Activated naive CD4-positive, alpha-beta T cell treated with anti-CD3 and anti-CD28 coated beads, Interleukin-2, amount 50 U/mL, for 24 hours (primary cell): ENCODE measurements around the gene DPP6.

Source experiments
- H3K27ac Mint-ChIP-seq: one replicate; pipeline ENCODE4 v1.8.0; 2021; ENCODE audit warnings: mild to moderate bottlenecking, mixed read lengths
- H3K27me3 Mint-ChIP-seq: one replicate; pipeline ENCODE4 v1.8.0; 2021; ENCODE audit warnings: mixed read lengths
- H3K36me3 Mint-ChIP-seq: one replicate; pipeline ENCODE4 v1.8.0; 2021; ENCODE audit warnings: mixed read lengths
- H3K4me1 Mint-ChIP-seq: one replicate; pipeline ENCODE4 v1.8.0; 2021; ENCODE audit warnings: mixed read lengths
- H3K4me3 Mint-ChIP-seq: one replicate; pipeline ENCODE4 v1.8.0; 2021; ENCODE audit warnings: mild to moderate bottlenecking, mixed read lengths
- H3K9me3 Mint-ChIP-seq: one replicate; pipeline ENCODE4 v1.8.0; 2021; ENCODE audit warnings: mixed read lengths

DPP6 gene

GRCh38 chr7:154902600-154903082, 850.4 kb downstream of the DPP6 start:
- H3K4me3 Mint-ChIP-seq: no peak overlapping the region
- no peak overlapping the region for H3K27ac Mint-ChIP-seq
- no peaks in the 10 kb centered on the region for H3K4me1 Mint-ChIP-seq
- no peaks in the 10 kb centered on the region for H3K36me3 Mint-ChIP-seq
- H3K27me3 Mint-ChIP-seq: no peaks in the 10 kb centered on the region
- H3K9me3 Mint-ChIP-seq: no peaks in the 10 kb centered on the region

GRCh38 chr7:154903083-154903731, 851.0 kb downstream of the DPP6 start:
- Mint-ChIP-seq H3K27me3 (peaks cover 2% of the 10 kb centered on the region), H3K4me3 (no peak overlapping the region), H3K9me3 (no peaks in the 10 kb centered on the region), H3K27ac (no peak overlapping the region), H3K4me1 (no peaks in the 10 kb centered on the region), H3K36me3 (no peaks in the 10 kb centered on the region)

GRCh38 chr7:154905146-154905545, 852.9 kb downstream of the DPP6 start:
- no peaks in the 10 kb centered on the region for H3K9me3 Mint-ChIP-seq
- no peak overlapping the region for H3K27ac Mint-ChIP-seq
- no peaks in the 10 kb centered on the region for H3K4me1 Mint-ChIP-seq
- peaks cover 4% of the 10 kb centered on the region for H3K27me3 Mint-ChIP-seq
- no peaks in the 10 kb centered on the region for H3K36me3 Mint-ChIP-seq
- H3K4me3 Mint-ChIP-seq: no peak overlapping the region

GRCh38 chr7:154905615-154906014, 853.4 kb downstream of the DPP6 start:
- peaks cover 4% of the 10 kb centered on the region for H3K27me3 Mint-ChIP-seq
- no peaks in the 10 kb centered on the region for H3K9me3 Mint-ChIP-seq
- no peaks in the 10 kb centered on the region for H3K36me3 Mint-ChIP-seq
- H3K27ac Mint-ChIP-seq: no peak overlapping the region
- H3K4me1 Mint-ChIP-seq: no peaks in the 10 kb centered on the region
- H3K4me3 Mint-ChIP-seq: no peak overlapping the region

GRCh38 chr7:154906201-154906600, 854.0 kb downstream of the DPP6 start:
- Mint-ChIP-seq H3K4me3 (no peak overlapping the region), H3K4me1 (no peaks in the 10 kb centered on the region), H3K27me3 (peaks cover 4% of the 10 kb centered on the region), H3K27ac (no peak overlapping the region), H3K9me3 (no peaks in the 10 kb centered on the region), H3K36me3 (no peaks in the 10 kb centered on the region)

GRCh38 chr7:154906736-154907355, 854.6 kb downstream of the DPP6 start:
- Mint-ChIP-seq H3K9me3 (no peaks in the 10 kb centered on the region), H3K4me3 (no peak overlapping the region), H3K36me3 (no peaks in the 10 kb centered on the region), H3K27ac (no peak overlapping the region), H3K4me1 (no peaks in the 10 kb centered on the region), H3K27me3 (peaks cover 4% of the 10 kb centered on the region)

- Mint-ChIP-seq H3K27ac (no peak overlapping the region), H3K27me3 (peaks cover 4% of the 10 kb centered on the region), H3K4me1 (no peaks in the 10 kb centered on the region), H3K4me3 (no peak overlapping the region), H3K36me3 (no peaks in the 10 kb centered on the region), H3K9me3 (no peaks in the 10 kb centered on the region)
Measured at GRCh38 chr7:154907651-154908620, 855.7 kb downstream of the DPP6 start.

GRCh38 chr7:154909241-154910105, 857.3 kb downstream of the DPP6 start:
- Mint-ChIP-seq H3K4me3 (no peak overlapping the region), H3K27ac (no peak overlapping the region), H3K9me3 (no peaks in the 10 kb centered on the region), H3K36me3 (no peaks in the 10 kb centered on the region), H3K4me1 (peaks cover 4% of the 10 kb centered on the region), H3K27me3 (peaks cover 7% of the 10 kb centered on the region)

GRCh38 chr7:154910125-154910524, 857.9 kb downstream of the DPP6 start:
- H3K9me3 Mint-ChIP-seq: no peaks in the 10 kb centered on the region
- H3K4me1 Mint-ChIP-seq: peaks cover 4% of the 10 kb centered on the region
- H3K27me3 Mint-ChIP-seq: peaks cover 9% of the 10 kb centered on the region
- H3K4me3 Mint-ChIP-seq: no peak overlapping the region
- no peak overlapping the region for H3K27ac Mint-ChIP-seq
- no peaks in the 10 kb centered on the region for H3K36me3 Mint-ChIP-seq

GRCh38 chr7:154910977-154911376, 858.8 kb downstream of the DPP6 start:
- Mint-ChIP-seq H3K4me1 (peaks cover 4% of the 10 kb centered on the region), H3K9me3 (no peaks in the 10 kb centered on the region), H3K36me3 (no peaks in the 10 kb centered on the region), H3K4me3 (no peak overlapping the region), H3K27me3 (peaks cover 11% of the 10 kb centered on the region), H3K27ac (no peak overlapping the region)

GRCh38 chr7:154911411-154911810, 859.2 kb downstream of the DPP6 start:
- Mint-ChIP-seq H3K4me1 (peaks cover 4% of the 10 kb centered on the region), H3K4me3 (no peak overlapping the region), H3K36me3 (no peaks in the 10 kb centered on the region), H3K27ac (no peak overlapping the region), H3K27me3 (peaks cover 11% of the 10 kb centered on the region), H3K9me3 (no peaks in the 10 kb centered on the region)

- Mint-ChIP-seq H3K36me3 (no peaks in the 10 kb centered on the region), H3K27me3 (peaks cover 12% of the 10 kb centered on the region), H3K4me1 (peaks cover 4% of the 10 kb centered on the region), H3K9me3 (no peaks in the 10 kb centered on the region), H3K4me3 (no peak overlapping the region), H3K27ac (no peak overlapping the region)
Measured at GRCh38 chr7:154911862-154912455, 859.8 kb downstream of the DPP6 start.

- Mint-ChIP-seq H3K9me3 (no peaks in the 10 kb centered on the region), H3K27ac (no peak overlapping the region), H3K4me1 (peaks cover 4% of the 10 kb centered on the region), H3K27me3 (peaks cover 13% of the 10 kb centered on the region), H3K4me3 (no peak overlapping the region), H3K36me3 (no peaks in the 10 kb centered on the region)
Measured at GRCh38 chr7:154912871-154913637, 860.9 kb downstream of the DPP6 start.

GRCh38 chr7:154913638-154914307, 861.6 kb downstream of the DPP6 start:
- Mint-ChIP-seq H3K9me3 (no peaks in the 10 kb centered on the region), H3K27ac (peak overlapping the region; percentile 15), H3K4me1 (peaks cover 4% of the 10 kb centered on the region), H3K27me3 (peaks cover 11% of the 10 kb centered on the region), H3K36me3 (no peaks in the 10 kb centered on the region), H3K4me3 (peak overlapping the region; percentile 91)
